ENCODE results near the gene TTC39A.

Gene TTC39A

DNA sequence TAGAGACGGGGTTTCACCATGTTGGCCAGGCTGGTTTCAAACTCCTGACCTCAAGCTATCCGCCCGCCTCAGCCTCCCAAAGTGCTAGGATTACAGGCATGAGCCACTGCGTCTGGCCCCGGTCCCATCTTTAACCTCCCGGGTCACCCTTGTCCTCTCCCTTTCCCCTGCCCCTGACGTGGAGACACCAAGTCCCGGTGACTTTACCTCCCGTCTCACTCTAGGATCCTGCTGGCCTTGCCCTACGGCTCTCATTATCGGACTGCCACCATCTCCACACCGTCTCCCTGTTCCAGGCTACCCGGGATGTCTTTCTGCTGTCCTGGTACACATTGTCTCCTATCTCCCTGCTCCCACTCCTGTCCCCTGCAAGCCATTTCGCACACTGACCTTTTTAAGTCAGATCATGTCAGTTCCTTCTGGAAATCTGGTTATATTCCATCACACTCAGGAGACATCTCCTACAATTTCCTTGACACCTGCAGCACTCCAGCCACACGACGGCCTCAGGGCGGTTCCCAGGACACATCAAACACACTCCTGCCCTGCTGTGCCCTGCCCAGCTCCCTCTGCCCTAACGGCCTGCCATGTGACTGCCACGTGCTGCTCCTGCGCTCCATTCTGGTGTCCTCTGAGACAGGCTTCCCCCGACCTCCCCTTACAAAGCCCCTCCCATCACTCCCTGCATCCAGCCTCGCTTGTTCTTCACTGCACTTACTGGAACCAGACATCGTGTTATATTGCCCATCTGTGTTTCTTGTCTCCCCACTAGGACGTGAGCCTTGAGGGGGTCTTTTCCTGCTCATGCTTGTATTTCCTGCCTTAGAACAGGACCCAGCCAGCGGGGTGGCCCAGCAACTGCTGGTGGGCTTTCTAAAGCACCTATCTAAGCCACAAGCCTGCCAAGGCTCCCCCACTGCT is 32.7 kb downstream of the TTC39A start:
- DNase-seq (ENCODE audit: low read depth): no peak

GRCh38 chr1:51296383-51297357 is 33.7 kb downstream of the TTC39A start:
- DNase-seq (ENCODE audit: low read depth): peak; percentile 51

DNA sequence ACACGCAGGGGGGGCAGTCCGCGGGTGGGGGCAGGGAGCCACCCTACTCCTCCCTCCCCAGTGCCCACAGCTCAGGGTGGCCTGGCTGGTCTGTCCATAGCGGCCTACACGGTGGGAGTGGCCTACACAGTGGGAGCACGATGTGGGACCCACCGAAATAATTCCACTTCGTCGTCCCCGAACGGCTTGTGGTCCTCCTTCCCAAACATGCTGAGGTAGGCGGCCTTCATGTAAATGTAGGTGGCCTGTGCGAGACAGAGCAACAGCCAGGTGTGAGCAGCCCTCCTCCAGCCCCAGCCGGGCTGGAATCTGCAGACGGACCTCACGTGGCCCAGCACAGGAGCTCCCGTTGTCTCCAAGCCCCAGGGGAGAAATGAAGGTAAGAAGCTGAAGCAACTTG is 34.4 kb downstream of the TTC39A start:
- no peak for DNase-seq (ENCODE audit: low read depth)

DNA sequence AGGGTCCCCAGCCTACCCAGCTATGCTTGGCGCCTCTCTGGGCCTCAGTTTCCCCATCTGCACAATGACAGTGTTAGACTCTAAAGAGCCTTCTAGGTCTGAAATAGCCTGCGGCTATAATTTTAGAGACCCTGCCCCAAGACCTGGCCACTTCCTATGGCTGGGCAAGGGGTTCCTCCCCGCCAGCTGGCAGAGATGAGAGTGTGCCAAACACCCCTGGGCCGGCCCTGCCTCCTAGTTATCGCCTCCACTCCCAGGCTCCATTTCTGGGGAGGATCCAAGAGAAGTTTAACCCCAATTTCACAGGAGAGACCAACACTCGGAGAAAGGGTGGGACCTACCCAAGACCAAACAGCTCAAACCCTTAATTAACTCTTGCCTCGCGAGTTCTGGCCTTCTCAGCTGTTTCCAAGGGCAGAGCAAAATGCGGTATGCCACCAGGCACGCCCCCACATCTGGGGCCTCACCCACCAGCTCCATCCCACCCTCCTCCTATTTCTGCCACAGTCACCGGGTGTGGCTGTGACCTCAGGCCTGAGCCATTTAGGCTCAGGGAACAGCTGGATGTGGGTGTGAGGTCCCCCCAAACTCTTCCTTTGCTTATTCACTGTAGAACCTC is 35.7 kb downstream of the TTC39A start:
- no peak for DNase-seq (ENCODE audit: low read depth)

GRCh38 chr1:51293898-51294515 is 36.4 kb downstream of the TTC39A start:
- DNase-seq (ENCODE audit: low read depth): no peak

GRCh38 chr1:51290489-51290847 is 39.9 kb downstream of the TTC39A start:
- no peak for DNase-seq (ENCODE audit: low read depth)

GRCh38 chr1:51289676-51290488 is 40.5 kb downstream of the TTC39A start:
- no peak for DNase-seq (ENCODE audit: low read depth)

DNA sequence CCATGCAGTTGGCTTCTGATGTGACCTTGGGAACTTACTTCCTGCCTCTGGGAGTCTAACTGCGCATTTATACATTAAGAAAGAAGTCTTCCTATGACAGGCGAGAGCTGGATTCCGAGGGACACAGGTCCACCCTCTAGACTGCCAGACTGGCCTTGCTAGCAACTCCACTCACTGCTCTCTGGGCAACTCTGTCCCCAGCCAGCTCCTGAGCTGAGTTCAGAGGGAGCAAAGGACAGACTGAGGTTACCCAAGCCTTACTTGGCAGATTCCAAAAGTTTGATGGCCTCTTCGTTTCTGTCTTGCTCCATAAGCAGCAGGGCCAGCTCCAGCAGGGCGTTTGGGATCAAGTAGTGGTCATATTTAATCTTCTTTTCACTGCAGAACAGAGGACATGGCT is 41.8 kb downstream of the TTC39A start:
- no peak for DNase-seq (ENCODE audit: low read depth)

- no peak for DNase-seq (ENCODE audit: low read depth)
These were observed 42.4 kb downstream of the TTC39A start for GRCh38 chr1:51287966-51288365.

GRCh38 chr1:51285055-51285454 is 45.3 kb downstream of the TTC39A start:
- DNase-seq (ENCODE audit: low read depth): no peak

GRCh38 chr1:51284487-51284954 is 45.8 kb downstream of the TTC39A start:
- DNase-seq (ENCODE audit: low read depth): no peak

DNA sequence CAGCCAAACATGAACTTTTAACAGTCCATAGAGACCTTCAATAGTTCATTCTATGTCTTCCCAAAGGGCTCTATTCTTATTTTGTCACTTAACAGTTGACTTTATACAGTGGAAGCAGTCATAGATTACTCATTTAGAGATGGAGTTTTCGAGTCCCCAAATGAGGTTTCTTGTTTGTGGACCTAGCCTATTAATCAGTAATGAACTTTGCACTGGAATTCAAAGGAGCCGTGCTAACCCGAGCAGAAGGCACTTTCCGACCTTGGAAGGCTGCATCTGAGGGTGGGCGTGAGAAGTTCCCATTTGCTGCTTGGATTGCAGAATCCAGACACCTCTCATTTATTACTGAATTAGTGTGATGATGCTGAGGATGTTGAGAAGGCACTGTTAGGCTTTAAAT is 46.4 kb downstream of the TTC39A start:
- no peak for DNase-seq (ENCODE audit: low read depth)

- DNase-seq (ENCODE audit: low read depth): no peak
These were observed 47.8 kb downstream of the TTC39A start for GRCh38 chr1:51282605-51283004.

- DNase-seq (ENCODE audit: low read depth): no peak
These were observed 48.6 kb downstream of the TTC39A start for GRCh38 chr1:51281807-51282206.

DNA sequence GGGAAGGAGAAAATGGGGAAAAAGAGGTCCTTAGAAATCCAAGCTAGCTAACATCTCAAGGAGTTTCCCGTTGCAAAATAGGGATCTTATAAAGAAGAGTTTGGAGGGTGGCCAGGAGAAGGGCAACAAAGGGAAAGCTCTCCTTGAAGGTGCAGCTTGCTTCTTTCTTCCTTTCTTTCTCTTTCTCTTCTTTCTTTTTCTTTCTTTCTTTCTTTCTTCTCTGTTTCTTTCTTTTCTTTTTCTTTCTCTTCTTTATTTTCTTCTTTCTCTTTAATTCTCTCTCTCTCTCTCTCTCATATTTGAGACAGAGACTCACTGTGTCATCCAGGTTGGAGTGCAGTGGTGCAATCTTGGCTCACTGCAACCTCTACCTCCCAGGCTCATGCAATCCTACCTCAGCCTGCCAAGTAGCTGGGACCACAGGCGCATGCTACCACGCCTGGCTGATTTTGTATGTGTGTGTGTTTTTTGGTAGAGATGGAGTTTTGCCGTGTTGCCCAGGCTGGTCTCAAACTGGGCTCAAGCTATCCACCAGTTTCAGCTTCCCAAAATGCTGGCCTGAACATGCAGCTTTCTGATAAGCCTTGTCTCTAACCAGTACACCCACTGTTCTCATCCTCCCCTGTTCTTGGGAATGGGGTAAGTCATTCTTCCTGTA is 49.9 kb downstream of the TTC39A start:
- no peak for DNase-seq (ENCODE audit: low read depth)

- DNase-seq (ENCODE audit: low read depth): no peak
These were observed 54.1 kb downstream of the TTC39A start for GRCh38 chr1:51276286-51276685.

DNA sequence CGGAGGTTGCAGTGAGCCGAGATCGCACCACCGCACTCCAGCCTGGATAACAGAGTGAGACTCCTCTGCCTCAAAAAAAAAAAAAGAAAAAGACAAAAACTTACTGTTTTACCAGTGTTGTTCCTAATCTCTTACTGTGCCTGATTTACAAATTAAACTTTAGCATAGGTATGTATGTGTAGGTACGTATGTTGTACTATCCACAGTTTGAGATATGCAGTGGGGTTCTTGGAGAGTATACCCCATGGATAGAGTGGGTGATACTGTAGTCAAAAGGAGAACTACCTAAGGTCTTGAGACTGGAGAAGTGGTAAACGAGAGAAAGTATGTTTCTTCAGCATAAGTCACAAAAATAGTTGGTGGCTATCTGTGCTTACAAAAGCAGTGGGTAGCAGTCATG is 55.7 kb downstream of the TTC39A start:
- DNase-seq (ENCODE audit: low read depth): no peak

DNA sequence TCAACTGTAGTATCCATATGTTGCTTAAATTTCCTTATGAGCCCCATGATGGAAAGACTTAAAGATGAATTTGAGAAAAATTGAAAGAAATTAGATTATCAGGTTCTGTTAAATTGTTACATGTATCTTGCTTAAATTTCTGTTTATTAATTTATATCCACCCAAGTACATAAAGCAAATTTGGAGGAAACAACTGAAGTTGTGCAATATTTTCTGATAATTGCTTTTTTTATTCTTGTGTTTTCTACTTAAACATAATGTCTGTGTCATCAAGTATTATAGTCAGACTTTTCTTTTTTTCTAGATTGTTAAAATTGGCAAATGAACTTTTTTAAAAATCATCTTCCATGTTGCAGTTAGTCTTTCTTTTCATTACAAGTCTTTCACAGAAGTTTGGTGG is 57.4 kb downstream of the TTC39A start:
- no peak for DNase-seq (ENCODE audit: low read depth)

DNA sequence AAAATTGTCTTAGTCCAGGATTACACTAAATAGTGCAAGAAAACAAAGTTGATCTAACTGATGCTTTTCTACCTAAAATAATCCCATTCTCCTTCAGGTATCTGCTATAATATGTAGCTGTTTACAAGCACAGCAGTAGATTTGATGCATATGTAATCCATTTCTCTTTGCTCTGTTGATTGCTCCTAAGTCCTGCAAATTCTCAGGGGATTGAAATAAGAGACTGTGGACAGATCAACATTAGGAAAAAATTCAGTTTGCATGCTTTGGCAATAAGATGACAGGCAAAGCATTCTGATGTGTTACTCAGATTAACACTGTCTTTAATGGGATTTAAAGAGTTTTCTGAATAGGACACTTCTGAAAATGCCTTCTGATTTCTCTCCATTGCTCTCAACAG is 59.6 kb downstream of the TTC39A start:
- DNase-seq (ENCODE audit: low read depth): no peak

DNA sequence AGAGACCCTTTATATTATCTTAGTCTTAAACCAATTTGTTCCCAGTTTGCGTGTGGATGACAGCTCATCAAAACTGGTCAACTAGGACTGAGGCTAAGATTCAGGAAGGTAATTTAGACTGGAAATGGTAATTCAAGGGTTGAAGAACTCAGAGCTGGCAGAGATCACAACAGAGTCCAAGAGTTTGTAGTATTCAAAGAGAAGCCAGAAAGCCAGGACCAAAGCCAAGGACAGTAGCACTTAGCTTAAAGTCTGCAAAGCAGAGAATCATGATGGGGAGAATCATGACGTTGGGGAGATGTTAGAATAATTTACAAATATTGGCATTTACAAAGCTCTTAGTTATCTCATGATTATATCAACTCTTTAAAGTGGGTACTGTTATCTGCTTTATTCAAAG is 61.7 kb downstream of the TTC39A start:
- DNase-seq (ENCODE audit: low read depth): no peak

Measured in T follicular helper cell (primary cell).